ENCODE measurements around the gene FREM2. TPM values are rescaled to one million over a fixed set of nuclear protein-coding genes. Genes with fewer than 3 reads are reported as not detected.

FREM2 gene
- total and polyA plus RNA-seq, 2 experiments from 2014 or later, result 2.4 to 29.8 TPM

DNA sequence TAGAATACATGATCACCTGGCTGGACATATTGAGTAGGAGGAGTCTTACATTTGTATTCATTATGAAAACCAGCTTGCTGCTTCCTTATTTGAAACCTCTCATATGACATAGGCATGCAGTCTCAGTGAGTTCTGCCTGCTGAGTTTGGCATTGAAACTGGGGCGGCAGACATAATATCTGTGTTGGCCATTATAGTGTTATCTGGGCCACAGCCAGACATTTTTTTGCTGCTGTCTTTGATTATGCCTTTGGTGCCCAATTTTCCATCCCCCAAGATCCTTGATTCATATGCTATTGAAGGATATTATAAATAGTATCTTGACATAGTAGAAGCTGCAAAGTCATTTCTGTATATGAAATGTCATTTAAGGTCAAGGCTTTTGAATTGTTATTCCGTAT is 15.8 kb downstream of the FREM2 start (continued):
- TF ChIP-seq ZNF462 (CRISPR knock-in tag; IDR thresholded peaks at IDR 0.05), result no peak
- TF ChIP-seq, protein P1, sequence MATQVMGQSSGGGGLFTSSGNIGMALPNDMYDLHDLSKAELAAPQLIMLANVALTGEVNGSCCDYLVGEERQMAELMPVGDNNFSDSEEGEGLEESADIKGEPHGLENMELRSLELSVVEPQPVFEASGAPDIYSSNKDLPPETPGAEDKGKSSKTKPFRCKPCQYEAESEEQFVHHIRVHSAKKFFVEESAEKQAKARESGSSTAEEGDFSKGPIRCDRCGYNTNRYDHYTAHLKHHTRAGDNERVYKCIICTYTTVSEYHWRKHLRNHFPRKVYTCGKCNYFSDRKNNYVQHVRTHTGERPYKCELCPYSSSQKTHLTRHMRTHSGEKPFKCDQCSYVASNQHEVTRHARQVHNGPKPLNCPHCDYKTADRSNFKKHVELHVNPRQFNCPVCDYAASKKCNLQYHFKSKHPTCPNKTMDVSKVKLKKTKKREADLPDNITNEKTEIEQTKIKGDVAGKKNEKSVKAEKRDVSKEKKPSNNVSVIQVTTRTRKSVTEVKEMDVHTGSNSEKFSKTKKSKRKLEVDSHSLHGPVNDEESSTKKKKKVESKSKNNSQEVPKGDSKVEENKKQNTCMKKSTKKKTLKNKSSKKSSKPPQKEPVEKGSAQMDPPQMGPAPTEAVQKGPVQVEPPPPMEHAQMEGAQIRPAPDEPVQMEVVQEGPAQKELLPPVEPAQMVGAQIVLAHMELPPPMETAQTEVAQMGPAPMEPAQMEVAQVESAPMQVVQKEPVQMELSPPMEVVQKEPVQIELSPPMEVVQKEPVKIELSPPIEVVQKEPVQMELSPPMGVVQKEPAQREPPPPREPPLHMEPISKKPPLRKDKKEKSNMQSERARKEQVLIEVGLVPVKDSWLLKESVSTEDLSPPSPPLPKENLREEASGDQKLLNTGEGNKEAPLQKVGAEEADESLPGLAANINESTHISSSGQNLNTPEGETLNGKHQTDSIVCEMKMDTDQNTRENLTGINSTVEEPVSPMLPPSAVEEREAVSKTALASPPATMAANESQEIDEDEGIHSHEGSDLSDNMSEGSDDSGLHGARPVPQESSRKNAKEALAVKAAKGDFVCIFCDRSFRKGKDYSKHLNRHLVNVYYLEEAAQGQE (IDR thresholded peaks at IDR 0.05; ENCODE audit: unreplicated experiment), result no peak
- TF ChIP-seq NANOG (IDR thresholded peaks at IDR 0.05; ENCODE audit: borderline replicate concordance), result no peak
- no peak for TF ChIP-seq POLR2AphosphoS5 (IDR thresholded peaks at IDR 0.05; ENCODE audit: low read depth)
- no peak for TF ChIP-seq ZNF331 (CRISPR knock-in tag; IDR thresholded peaks at IDR 0.05; ENCODE audit: low read depth)
- TF ChIP-seq EZH2phosphoT487 (IDR thresholded peaks at IDR 0.05; ENCODE audit: unreplicated experiment), result no peak
- no peak for TF ChIP-seq EZH2 (IDR thresholded peaks at IDR 0.05; ENCODE audit: low read depth, unreplicated experiment)
- no peak for TF ChIP-seq CTCF (conservative IDR thresholded peaks at IDR 0.05; ENCODE audit: low read depth in 2 of 2)

Data from GM23338 (cell line).